Left ventricle myocardium inferior (tissue), 1 donor: ENCODE data around the gene TCEA3. TPM values are rescaled to one million over a fixed set of nuclear protein-coding genes. Genes with fewer than 3 reads are reported as not detected.

Experiments
- DNase-seq: peaks from one replicate; pipeline ENCODE4 v3.0.0-alpha.2; 2020
- H3K27ac ChIP-seq: fragments of 200-600 bp; replicated peaks from 2 replicates; pipeline ENCODE4 v1.8.0; 2021
- H3K27me3 ChIP-seq: fragments of 200-600 bp; 2 replicates; pipeline ENCODE4 v1.8.0; 2021; ENCODE audit warnings: low read depth
- H3K36me3 ChIP-seq: fragments of 200-600 bp; 2 replicates; pipeline ENCODE4 v1.8.0; 2021
- H3K4me1 ChIP-seq: fragments of 200-600 bp; 2 replicates; pipeline ENCODE4 v1.8.0; 2021
- H3K4me3 ChIP-seq: fragments of 200-600 bp; 2 replicates; pipeline ENCODE4 v1.8.0; 2021; ENCODE audit warnings: mild to moderate bottlenecking, moderate library complexity
- H3K9me3 ChIP-seq: fragments of 200-600 bp; replicated peaks from 2 replicates; pipeline ENCODE4 v1.8.0; 2021
- intact Hi-C: fragments of 100-400 bp; cut with micrococcal nuclease; formaldehyde crosslinking; loops from one replicate; pipeline ENCODE4 v1.11.0; 2022
- total RNA-seq: library from RNA; stranded (reverse); fragmentation: NEBNext Ultra II Directional; extraction: Animal tissue kit (Norgen Biotek cat#: 25700); gene quantifications from one replicate; pipeline ENCODE4 v1.2.1, GENCODE V29; 2021
- TF ChIP-seq, protein P1 (sequence below): fragments of 200-600 bp; IDR thresholded peaks from 2 replicates; pipeline ENCODE4 v1.8.0; 2021; ENCODE audit warnings: antibody characterized with exemption, mild to moderate bottlenecking, borderline replicate concordance
- donor health status: DM: no; HTN: yes; CAD: no; lungs with severe emphysema.

TCEA3 gene
- total RNA-seq, 1 donor from 2014 or later: 78.6 TPM

DNA sequence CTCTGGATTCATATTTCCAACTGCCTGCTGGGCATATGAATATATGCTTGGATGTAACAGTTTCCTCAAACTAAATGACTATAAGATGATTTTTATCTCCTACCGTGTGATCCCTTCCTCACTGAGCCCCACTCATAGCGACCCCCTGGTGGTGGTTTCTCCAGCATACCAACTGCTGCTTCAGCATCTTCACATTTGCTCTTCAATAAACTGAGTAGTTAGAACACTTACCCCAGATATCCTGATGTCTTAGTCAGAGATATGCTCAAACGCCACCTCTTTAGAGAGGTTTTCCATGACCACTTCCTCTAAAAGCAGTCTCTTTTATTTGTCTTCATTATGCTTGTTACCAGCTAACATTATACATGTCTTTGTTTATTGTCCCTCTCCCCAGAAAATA lies 70.3 kb downstream of the TCEA3 start:
- Histone ChIP-seq H3K4me1 (peaks cover 16% of the 10 kb centered on the region), H3K36me3 (peaks cover 11% of the 10 kb centered on the region), H3K9me3 (peaks cover 9% of the 10 kb centered on the region), H3K27ac (no peak overlapping the region), H3K27me3 (no peaks in the 10 kb centered on the region), H3K4me3 (no peak overlapping the region)
- TF ChIP-seq, protein P1, sequence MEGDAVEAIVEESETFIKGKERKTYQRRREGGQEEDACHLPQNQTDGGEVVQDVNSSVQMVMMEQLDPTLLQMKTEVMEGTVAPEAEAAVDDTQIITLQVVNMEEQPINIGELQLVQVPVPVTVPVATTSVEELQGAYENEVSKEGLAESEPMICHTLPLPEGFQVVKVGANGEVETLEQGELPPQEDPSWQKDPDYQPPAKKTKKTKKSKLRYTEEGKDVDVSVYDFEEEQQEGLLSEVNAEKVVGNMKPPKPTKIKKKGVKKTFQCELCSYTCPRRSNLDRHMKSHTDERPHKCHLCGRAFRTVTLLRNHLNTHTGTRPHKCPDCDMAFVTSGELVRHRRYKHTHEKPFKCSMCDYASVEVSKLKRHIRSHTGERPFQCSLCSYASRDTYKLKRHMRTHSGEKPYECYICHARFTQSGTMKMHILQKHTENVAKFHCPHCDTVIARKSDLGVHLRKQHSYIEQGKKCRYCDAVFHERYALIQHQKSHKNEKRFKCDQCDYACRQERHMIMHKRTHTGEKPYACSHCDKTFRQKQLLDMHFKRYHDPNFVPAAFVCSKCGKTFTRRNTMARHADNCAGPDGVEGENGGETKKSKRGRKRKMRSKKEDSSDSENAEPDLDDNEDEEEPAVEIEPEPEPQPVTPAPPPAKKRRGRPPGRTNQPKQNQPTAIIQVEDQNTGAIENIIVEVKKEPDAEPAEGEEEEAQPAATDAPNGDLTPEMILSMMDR: no peak
- intact Hi-C loops: no loop called here
- DNase-seq: no peak

DNA sequence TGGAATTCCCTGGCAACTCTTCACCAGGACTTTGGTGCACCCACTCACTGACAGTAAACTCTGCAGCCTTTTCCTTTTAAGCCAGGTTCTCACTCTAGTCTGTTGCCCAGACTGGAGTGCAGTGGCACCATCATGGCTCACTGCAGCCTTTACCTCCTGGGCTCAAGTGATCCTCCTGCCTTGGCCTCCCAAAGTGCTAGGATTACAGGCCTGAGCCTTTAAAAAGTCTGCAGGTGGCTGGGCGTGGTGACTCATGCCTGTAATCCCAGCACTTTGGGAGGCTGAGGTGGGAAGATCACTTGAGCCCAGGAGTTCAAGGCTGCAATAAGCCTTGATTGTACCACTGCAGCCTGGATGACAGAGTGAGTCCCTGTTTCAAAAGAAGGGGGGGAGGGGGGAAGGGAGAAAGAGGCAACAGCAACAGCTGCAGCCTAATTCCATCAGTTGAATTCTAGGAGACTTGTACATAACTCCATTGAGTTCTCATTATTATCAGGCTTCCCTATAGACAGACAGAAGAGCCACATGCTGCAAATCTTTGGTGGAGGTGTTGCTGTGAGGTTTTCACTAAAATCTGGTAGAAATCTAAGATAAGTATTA lies 72.4 kb downstream of the TCEA3 start:
- Histone ChIP-seq H3K27me3 (no peaks in the 10 kb centered on the region), H3K9me3 (no peaks in the 10 kb centered on the region), H3K4me1 (peaks cover 8% of the 10 kb centered on the region), H3K36me3 (no peaks in the 10 kb centered on the region), H3K4me3 (no peak overlapping the region), H3K27ac (no peak overlapping the region)
- TF ChIP-seq, protein P1: no peak
- DNase-seq: no peak
- intact Hi-C loops: no loop called here

DNA sequence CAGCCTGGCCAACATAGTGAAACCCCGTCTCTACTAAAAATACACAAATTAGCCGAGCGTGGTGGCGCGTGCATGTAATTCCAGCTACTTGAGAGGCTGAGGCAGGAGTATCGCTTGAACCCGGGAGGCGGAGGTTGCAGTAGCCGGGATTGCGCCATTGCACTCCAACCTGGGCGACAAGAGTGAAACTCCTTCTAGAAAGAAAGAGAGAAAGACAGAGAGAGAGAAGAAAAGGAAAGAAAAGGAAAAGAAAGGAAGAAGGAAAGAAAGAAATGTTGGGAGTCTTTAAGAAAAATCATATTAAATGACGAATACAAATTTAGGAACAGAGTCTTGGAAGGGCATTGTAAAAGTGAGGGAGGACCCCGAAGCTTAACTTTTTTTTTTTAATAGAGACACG lies 78.6 kb downstream of the TCEA3 start:
- DNase-seq: no peak
- Histone ChIP-seq H3K27me3 (no peaks in the 10 kb centered on the region), H3K9me3 (no peaks in the 10 kb centered on the region), H3K27ac (no peak overlapping the region), H3K4me3 (no peak overlapping the region), H3K4me1 (peaks cover 43% of the 10 kb centered on the region), H3K36me3 (no peaks in the 10 kb centered on the region)
- intact Hi-C loops: loop anchor here (10.0 kb wide), 1 partner anchor 59 kb away; no protein-coding TSS in a partner anchor
- TF ChIP-seq, protein P1: no peak

DNA sequence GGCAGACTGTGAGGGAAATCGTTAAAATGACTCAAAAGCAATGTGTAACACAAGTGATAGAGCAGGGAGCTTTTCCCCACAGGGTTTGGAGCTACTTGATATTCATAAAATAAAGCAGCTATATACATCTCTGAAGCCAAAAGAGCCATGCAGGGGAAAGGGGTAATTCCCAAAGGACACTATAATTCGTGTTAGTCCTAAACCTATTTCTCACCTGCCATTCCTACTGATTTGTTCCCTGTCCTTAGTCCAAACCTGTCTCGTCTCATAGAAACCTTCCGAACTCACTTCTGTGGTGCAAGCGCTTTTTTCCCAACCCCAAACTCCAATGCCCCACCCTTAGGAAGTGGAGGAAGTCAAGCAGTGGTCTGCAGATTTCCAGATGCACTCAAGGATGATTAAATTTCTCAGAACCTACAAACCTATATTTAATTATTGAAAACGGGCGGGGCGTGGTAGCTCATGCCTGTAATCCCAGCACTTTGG lies 79.5 kb downstream of the TCEA3 start:
- Histone ChIP-seq H3K36me3 (no peaks in the 10 kb centered on the region), H3K4me3 (peak overlapping the region; percentile 96), H3K27me3 (no peaks in the 10 kb centered on the region), H3K9me3 (no peaks in the 10 kb centered on the region), H3K4me1 (peaks cover 52% of the 10 kb centered on the region), H3K27ac (peak overlapping the region; percentile 97)
- no peak for DNase-seq
- TF ChIP-seq, protein P1: no peak
- intact Hi-C loops: loop anchor here (10.0 kb wide), 1 partner anchor 60 kb away; no protein-coding TSS in a partner anchor

DNA sequence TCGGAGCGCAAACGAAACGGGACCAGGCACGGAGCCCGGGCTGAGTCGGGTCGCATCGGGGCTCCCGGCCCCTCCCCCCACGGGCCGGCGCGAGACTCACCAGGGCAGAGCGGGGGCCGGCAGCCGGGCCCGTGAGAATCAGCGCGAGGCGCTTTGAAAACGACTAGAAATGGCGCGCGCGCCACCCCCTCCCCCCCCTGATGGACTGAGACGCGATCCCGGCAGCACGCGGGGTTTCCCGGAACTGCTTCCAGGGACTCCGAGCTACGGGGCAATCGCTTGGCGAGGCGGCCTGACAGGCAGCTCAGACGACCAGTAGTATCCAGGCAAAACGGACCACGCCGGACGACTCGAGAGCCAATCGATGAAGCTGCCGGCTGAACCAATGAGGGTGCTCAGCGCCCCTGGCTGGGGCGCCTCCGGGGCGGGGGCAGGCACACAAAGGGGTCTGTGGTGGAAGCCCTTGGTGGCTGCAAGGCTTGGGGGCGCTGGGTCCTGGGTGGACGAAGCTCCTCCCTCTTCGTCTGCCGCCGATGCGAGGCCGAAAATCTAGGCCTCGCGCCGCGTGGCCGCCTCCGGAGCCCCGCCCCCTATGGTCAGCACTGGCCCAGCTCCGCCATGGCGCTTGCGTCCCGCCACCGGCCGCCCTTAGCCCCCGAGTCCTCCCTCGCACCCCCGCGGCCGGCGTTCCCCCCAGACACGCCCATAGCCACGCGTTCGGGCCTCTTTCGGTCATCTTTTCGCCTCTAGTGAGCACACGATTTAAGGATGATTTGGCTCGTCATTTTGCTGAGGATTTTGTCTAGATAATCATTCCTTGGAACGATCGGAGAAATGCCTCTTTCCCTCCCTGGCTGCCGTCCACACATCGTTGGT lies 80.2 kb downstream of the TCEA3 start, which contains the start of gene HNRNPR:
HNRNPR (minus strand) TSS at position 174 of the 876 bp plus-strand sequence. CDS start 3,276 bp downstream, outside the sequence.
- Histone ChIP-seq H3K36me3 (no peaks in the 10 kb centered on the region), H3K4me3 (peak within 1 kb of the TSS; percentile 96), H3K27me3 (no peaks in the 10 kb centered on the region), H3K27ac (peak within 1 kb of the TSS; percentile 97), H3K4me1 (peaks cover 59% of the 10 kb centered on the region), H3K9me3 (no peaks in the 10 kb centered on the region)
- DNase-seq: peak; percentile 100
- intact Hi-C loops: loop anchor here (10.0 kb wide), 1 partner anchor 60 kb away; no protein-coding TSS in a partner anchor
- TF ChIP-seq, protein P1: no peak
